ENCODE results near the gene DNAJB13. TPM values are rescaled to one million over a fixed set of nuclear protein-coding genes. Genes with fewer than 3 reads are reported as not detected.

DNAJB13 gene
- total and polyA plus RNA-seq, 2 of the 13 experiments (the other 11 are each of a cell fraction or from before 2014, with no cell fraction given) = 2.3 TPM; not detected in 1

GRCh38 chr11:73950869-73951710 lies at the start of gene DNAJB13 (continued):
- TF ChIP-seq FOXJ3 (CRISPR knock-in tag; IDR thresholded peaks at IDR 0.05; ENCODE audit: borderline replicate concordance) = no peak
- no peak for TF ChIP-seq YEATS2 (CRISPR knock-in tag; IDR thresholded peaks at IDR 0.05; ENCODE audit: borderline replicate concordance)
- no peak for TF ChIP-seq JUN (CRISPR knock-in tag; IDR thresholded peaks at IDR 0.05)
- 0 out of 2 replicates have a peak, but pooled peaks have one; percentile 38 for TF ChIP-seq SNAPC5 (CRISPR knock-in tag; IDR thresholded peaks at IDR 0.05; ENCODE audit: borderline replicate concordance)
- 0 out of 2 replicates have a peak, but pooled peaks have one; percentile 46 for TF ChIP-seq ZMYM2 (CRISPR knock-in tag; IDR thresholded peaks at IDR 0.05)
- TF ChIP-seq ZNF563 (CRISPR knock-in tag; IDR thresholded peaks at IDR 0.05) = no peak
- no peak for TF ChIP-seq ZNF362 (CRISPR knock-in tag; IDR thresholded peaks at IDR 0.05; ENCODE audit: borderline replicate concordance)
- TF ChIP-seq ZNF790 (CRISPR knock-in tag; IDR thresholded peaks at IDR 0.05; ENCODE audit: borderline replicate concordance) = no peak
- no peak for TF ChIP-seq CEBPZ (IDR thresholded peaks at IDR 0.05; ENCODE audit: low read length)
- no peak for TF ChIP-seq ZNF713 (CRISPR knock-in tag; IDR thresholded peaks at IDR 0.05)
- peak; percentile 55; the same call in 1 of the 2 replicates for TF ChIP-seq IRF2 (CRISPR knock-in tag; IDR thresholded peaks at IDR 0.05)
- TF ChIP-seq MXD3 (CRISPR knock-in tag; IDR thresholded peaks at IDR 0.05) = 0 out of 2 replicates have a peak, but pooled peaks have one; percentile 29
- TF ChIP-seq ZNF780A (CRISPR knock-in tag; IDR thresholded peaks at IDR 0.05) = no peak
- no peak for TF ChIP-seq ZNF691 (CRISPR knock-in tag; IDR thresholded peaks at IDR 0.05; ENCODE audit: borderline replicate concordance, low read depth)
- no peak for TF ChIP-seq ZNF589 (CRISPR knock-in tag; conservative IDR thresholded peaks at IDR 0.05)
- TF ChIP-seq ETV6 (CRISPR knock-in tag; conservative IDR thresholded peaks at IDR 0.05) = no peak
- peak; percentile 57 for TF ChIP-seq DRAP1 (CRISPR knock-in tag; IDR thresholded peaks at IDR 0.05)
- TF ChIP-seq SUZ12 (IDR thresholded peaks at IDR 0.05; ENCODE audit: low read depth, low read length) = peak; percentile 60
- no peak for TF ChIP-seq CREB1 (IDR thresholded peaks at IDR 0.05)
- 0 out of 2 replicates have a peak, but pooled peaks have one; percentile 23 for TF ChIP-seq CREB1 (CRISPR knock-in tag; IDR thresholded peaks at IDR 0.05)
- no peak for TF ChIP-seq HNF4G (IDR thresholded peaks at IDR 0.05; ENCODE audit: borderline replicate concordance, low read depth, low read length)
- no peak for TF ChIP-seq HNF4G (CRISPR knock-in tag; IDR thresholded peaks at IDR 0.05; ENCODE audit: borderline replicate concordance, low read depth)
- TF ChIP-seq RFX3 (CRISPR knock-in tag; IDR thresholded peaks at IDR 0.05) = peak; percentile 93
- no peak for TF ChIP-seq POLR2AphosphoS2 (IDR thresholded peaks at IDR 0.05; ENCODE audit: low read depth, low read length)

All from HepG2 (cell line).